ENCODE results near the gene SLC1A1.
"Not testable (repeated sequence)": the region's sequence is repeated elsewhere in the genome, so short reads cannot be mapped to it uniquely, and the experiment has no call there.

The SLC1A1 gene

DNA sequence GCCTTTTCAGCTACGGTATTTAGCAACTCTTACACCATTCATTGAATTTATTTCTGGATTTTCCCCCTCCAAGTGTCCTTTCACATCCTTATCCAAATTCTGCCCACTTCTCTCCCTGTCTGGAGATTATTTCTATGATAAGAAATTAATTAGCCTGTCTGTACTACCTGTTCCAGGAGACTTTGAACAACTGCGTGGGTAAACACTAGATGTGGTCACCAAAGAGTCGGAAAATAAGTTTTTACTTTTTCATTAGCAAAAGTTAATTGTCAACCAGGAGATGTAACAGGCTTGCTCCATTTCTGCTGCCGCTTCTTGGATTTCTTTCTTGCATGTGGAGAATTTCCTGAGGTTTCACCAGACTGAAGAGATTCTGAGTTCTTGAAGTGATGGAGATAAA is 14.0 kb downstream of the SLC1A1 start:
- no peak for DNase-seq

DNA sequence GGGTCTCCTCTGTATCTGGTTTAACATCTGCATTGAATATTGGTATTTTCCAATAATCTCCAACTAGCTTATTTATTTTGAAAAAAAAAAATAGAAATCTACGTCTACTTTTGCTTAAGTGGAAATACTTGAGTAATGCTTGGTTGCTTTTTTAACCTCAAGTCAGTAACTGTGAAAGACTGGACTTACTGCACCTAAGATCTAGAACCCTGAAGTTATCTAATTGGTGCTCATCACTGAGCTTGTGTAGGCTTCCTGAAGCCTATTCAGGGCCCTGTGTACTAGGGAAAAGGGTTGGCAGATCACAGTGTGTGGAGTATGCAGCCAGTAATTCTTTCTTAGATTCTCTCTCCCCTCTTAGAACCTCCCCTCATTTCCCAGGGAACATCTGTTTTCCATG is 16.2 kb downstream of the SLC1A1 start:
- no peak for DNase-seq

DNA sequence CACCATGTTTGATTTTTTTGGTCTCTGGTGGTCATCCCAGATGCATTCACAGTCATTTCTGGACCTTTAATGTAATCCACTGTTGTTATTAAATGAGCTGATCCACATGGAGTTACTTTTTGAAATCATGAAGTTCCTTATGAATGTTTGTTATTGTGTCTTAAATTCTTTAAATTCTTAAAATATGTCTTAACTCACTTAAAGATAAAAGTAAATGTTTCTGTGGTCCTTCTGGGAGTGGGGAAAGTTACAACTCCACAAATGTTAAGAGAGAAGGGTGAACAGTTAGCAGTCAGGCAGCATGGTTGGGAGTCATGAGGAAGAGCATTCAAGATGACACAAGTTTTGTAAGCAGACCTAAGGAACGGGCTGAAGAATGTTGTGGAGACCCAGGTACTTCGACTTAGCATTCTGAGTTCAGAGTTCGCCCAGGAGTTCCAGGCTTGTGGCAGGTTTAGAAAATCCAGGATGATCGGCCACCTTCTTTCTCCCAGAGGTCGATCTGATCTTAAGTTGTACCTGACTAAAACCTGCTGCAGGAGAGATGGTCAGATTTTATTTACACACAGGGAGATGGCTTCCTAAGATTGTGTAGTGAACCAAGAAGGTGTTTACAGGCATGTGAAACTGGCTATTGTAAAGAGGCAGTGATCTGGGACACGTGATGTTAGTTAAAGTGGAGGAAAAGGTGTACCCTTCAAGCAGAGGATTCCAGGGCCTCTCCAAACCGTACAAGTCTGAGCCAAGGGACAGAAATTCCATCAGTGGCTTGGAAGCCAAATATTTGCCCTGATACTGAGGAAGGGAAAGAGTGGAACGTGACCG is 17.2 kb downstream of the SLC1A1 start:
- no peak for DNase-seq

DNA sequence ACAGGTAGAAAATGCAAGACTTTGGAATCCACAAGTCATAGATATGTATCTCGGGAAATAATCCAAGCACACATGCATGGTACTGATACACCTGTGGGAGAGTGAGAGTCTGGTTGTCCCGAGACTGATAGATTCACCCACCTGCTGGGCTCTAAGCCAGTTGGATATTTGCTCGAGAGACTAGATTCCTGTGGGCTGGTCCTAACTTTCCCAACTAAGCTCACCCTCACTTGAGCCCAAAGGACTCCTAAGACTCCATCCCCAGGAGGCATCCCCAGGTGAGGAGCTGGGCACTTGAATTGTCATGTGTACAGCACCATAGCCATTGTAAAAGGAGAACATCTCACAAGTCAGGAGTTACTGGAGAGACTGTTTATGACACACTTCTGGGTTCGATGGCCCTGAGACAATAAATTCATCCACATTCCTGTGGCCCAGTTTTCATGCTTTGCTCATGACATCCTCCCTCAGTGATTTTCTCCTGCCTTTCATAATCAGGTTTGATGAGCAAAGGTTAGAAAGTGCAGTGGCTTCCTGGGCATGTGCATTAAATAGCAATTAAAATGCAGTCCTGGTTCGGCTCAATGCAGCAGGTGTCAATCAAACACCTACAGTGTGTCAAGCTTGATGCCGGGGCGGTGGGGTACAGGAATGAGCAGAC is 18.1 kb downstream of the SLC1A1 start:
- no peak for DNase-seq

DNA sequence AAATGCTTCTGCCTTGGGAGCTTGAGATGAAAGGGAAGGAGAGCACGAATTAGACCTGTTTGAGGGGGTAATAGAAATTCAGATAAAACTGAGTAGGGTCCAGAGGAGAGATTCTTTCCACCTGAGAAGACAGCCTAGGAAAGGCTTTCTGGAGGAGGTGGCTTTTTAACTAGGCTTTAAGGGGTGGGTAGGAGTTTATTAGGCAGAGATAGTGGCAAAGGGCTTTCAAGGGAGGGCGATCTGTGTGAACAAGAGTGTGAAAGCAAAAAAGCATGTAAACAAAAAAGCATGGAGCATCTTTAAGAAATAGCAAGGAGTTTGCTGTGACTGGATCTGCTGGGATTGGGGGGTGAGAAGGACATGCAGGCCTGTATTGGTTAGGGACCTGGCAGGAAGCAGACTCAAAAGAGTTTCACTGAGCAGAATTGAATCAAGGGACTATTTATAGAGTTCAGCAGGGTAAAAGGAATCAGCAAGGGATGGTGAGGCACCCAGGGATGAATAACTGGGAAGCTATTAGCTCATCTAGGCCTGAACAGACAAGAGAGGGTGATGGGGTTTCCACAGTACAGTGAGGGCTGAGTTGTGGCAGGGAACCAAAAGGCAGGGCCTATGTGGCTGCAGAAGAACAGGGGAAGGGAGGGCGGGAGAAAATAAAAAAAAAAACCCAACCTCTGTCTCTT is 18.8 kb downstream of the SLC1A1 start:
- no peak for DNase-seq

DNA sequence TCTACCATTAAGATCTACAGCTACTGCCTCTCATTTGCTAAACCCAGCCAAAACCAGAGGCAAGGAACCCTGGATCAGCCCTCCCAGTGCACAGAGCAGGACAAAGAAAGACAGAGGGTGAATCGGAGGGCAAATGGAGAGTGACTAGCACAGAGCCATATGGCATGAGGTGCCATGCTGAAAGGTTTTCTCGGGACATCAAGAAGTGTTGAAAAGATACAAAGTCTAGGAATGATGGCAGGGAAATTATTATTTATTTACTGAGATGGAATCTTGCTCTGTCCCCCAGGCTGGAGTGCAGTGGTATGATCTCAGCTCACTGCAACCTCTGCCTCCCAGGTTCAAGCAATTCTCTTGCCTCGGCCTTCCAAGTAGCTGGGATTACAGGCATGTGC is 19.3 kb downstream of the SLC1A1 start:
- no peak for DNase-seq

DNA sequence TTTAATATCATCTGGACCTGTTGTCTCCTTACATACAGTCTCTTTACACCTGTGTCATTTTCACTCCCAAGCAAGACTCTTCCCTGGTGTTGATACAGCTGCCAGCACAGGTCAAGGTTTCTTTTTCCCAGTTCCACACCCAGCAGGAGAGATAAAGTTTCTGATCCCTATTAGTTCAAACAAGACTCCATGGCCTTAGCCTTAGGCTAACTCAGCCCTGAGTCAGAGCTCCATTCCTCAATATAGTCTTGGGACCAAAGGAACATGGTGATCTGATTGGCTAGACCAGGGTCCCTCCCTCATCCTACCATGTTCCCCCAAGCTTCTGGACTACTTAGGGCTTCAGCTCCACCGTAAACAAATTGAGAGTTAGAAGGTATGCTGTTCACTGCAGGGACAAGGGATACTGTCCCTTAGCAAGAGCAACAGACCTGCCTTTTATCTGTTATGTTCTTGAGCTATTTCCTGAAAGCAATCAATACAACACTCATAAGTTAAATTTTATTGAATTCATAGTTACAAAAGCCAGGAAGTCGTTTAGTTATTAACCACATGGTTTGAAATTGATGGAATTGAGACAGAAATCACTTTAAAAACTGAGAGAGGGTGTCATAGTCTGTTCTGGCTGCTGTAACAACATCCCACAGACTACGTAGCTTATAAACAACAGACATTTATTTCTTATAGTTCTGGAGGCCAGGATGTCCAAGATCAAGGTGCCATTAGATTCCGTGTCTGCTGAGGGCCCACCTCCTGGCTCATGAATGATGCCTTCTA is 20.5 kb downstream of the SLC1A1 start:
- no peak for DNase-seq

DNA sequence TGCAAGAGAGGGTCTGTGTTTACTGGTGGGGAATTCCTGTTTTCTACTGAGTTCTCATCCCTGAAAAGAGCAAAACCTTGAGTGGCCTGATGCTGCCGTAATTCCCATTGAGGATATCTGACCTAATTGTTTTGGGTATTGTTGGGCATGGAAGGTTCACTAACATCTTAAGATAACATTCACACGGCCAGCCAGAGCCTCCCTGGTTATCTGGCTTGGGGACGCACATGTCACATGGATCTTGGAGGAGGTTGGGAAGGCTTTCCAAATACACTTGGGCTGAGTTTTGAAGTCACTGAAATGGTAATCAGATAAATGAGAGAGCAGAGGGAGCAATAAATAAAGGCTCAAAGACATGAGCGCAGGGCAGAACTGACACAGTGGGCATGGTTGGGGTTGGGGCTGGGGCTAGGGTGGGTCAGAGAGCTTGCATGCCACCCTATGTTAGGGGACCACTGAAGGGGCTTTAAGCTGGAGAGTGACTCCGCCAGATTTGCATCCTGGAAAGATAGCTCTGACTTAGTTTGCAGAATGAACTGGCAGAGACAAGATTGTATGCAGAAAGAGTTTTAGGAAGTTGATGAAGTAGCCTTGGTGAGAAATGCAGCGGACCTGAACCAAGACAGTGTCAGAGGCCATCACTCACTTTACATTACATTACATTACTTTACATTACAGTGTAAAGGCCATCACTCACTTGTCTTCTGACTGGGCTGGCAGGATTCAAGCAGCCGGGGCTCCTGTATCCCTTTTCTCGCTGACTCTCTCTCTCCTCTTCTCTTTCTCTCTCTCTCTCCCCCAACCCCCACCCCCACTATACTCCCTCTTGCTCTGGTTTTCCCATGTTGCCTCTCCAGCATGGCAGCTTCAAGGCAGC is 24.2 kb downstream of the SLC1A1 start:
- DNase-seq: no peak

DNA sequence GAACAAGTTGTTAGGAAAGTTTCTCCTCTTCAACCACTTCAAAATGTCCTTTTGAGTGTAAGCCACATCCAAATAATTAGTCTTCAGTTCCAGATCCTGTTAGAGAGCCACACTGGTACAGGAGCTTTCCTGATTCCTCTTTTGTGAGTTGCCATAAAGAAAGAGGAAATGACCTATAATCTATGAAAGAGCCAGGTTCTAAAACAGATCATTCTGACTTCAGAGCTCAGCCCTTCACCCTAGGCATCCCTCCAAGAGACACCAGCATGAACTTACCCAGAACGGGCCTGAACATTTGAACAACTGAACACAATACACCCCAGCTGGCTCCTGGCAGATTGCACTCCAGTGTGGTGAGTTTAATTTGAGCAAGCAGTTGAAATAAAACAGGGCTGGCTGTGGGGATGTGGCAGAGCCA is 25.7 kb downstream of the SLC1A1 start:
- DNase-seq: peak in 13 of 58 donors; percentile 1 to 31 (median 6)

DNA sequence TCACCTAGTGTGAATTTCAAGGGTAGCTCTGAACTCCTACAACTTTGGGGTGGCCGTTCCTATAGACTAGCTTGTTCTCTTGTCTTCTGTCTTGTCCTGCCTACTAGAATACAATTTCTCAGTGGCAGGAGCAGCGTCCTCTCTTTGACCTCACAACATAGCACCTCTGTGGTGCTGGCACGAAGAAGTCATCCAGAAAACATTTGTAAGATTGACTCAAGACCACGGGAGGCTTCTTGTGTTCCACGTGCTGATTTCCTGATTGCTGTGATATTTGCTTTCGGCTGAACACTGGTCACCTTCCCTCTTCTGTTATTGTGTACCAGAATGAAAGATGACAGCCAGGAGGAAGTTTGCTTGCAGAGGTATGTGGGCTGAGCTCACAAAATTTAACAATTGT is 27.0 kb downstream of the SLC1A1 start:
- no peak for DNase-seq

DNA sequence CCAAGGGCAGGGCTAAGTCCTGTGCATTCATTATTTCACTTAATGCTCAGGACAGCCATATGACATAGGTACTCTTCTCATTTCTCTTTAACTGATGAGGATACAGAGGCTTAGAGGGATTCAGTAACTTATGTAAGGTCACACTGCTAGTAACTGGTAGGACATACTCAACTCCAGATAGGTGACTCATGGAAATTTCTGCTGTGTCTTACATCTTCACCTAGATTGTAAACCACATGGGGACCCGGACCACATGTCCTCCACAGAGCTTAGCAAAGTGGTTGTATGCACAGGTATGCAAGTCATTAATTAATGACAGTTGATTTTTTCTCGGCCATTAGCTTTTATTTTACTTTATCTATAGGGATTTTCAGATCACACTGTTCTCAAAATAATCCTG is 29.3 kb downstream of the SLC1A1 start:
- no peak for DNase-seq

DNA sequence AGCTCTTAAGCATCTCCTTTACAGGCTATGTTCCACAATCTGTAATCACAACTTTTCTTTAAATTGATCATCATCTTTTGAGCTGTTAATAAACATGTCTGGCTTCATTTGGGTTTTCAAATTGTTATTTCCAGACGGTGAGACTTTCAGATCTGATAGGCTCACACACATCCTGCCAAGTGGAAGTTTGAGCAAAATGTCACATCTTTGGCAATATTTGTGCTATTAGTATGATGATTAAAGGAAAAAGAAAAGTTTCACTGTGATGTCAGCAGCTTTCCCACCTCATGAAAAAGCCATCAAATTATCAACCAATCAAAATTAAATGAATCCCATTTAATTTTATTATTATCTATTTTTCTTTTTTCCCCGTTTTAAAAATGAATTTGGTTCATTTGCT is 29.8 kb downstream of the SLC1A1 start:
- no peak for DNase-seq

DNA sequence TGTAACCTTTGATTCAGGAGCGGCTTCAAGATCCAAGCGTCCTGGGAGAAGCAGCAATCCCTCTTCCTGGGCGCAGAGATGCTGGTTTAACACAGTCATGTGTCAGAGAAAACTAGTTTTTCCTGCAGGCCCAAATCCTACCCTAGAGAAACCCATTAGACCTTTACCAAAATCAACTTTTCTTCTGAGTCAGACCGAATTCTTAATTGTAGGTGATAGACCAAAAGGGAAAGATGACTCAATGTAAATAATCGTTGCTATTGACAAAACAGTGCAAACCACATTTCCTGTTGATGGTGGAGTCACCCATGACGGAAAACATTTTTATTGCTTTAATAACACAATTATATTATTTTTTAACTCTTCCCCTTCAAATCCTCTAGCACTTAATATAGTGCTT is 40.1 kb downstream of the SLC1A1 start:
- DNase-seq: no peak

DNA sequence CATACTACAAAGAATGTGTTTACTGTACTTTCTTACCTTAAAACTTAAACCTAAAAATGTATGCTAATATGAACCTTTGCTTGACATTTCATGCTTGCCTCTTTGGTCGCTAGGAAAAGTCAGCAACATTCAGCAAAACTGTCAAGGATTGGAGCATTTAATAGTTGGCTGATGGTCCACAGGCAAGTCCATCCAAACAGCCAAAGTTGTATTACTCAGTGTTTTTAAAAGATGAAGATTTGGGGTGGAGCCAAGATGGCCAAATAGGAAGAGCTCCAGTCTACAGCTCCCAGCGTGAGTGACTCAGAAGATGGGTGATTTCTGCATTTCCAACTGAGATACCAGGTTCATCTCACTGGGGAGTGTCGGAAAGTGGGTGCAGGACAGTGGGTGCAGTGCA is 40.6 kb downstream of the SLC1A1 start:
- DNase-seq: not testable (repeated sequence)

DNA sequence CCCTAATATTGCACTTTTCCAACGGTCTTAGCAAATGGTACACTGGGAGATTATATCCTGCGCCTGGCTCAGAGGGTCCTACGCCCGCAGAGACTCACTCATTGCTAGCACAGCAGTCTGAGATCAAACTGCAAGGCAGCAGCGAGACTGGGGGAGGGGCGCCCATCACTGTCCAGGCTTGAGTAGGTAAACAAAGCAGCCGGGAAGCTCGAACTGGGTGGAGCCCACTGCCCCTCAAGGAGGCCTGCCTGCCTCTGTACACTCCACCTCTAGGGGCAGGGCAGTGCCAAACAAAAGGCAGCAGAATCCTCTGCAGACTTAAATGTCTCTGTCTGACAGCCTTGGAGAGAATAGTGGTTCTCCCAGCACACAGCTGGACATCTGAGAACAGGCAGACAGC is 41.1 kb downstream of the SLC1A1 start:
- not testable (repeated sequence) for DNase-seq

DNA sequence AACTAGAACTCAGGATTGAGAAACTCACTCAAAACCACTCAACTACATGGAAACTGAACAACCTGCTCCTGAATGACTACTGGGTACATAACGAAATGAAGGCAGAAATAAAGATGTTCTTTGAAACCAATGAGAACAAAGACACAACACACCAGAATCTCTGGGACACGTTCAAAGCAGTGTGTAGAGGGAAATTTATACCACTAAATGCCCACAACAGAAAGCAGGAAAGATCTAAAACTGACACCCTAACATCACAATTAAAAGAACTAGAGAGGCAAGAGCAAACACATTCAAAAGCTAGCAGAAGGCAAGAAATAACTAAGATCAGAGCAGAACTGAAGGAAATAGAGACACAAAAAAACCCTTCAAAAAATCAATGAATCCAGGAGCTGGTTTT is 43.6 kb downstream of the SLC1A1 start:
- DNase-seq: not testable (repeated sequence)

DNA sequence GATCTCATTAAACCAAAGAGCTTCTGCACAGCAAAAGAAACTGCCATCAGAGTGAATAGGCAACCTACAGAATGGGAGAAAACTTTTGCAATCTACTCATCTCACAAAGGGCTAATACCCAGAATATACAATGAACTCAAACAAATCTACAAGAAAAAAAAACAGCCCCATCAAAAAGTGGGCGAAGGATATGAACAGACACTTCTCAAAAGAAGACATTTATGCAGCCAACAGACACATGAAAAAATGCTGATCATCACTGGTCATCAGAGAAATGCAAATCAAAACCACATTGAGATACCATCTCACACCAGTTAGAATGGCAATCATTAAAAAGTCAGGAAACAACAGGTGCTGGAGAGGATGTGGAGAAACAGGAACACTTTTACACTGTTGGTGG is 45.9 kb downstream of the SLC1A1 start:
- not testable (repeated sequence) for DNase-seq

DNA sequence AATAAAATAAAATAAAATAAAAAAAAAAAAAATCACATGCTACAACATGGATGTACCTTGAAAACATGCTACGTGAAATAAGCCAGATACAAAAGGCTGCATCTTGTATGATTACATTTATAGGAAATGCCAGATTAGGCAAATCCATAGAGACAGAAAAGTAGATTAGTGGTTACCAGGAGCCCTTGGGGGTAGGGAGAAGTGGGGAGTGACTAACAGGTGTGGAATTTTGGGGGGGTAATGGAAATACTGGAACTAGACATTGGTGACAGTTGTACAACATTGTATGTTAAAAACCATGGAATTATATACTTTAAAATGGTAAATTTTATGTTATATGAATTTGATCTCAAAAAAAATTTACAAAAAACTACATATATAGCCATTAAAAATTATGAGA is 47.3 kb downstream of the SLC1A1 start:
- no peak for DNase-seq

DNA sequence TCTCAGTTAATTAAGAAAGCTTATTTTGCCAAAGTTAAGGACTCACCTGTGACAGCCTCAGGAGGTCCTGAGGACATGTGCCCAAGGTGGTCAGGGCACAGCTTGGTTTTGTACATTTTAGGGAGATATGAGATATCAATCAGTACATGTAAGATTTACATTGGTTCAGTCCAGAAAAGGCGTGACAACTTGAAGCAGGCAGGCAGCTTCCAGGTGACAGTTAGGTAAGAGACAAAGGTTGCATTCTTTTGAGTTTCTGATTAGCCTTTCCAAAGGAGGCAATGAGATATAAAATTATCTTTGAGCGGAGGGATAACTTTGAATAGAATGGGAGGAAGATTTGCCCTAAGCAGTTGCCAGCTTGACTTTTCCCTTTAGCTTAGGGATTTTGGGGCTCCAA is 47.8 kb downstream of the SLC1A1 start:
- DNase-seq: no peak

DNA sequence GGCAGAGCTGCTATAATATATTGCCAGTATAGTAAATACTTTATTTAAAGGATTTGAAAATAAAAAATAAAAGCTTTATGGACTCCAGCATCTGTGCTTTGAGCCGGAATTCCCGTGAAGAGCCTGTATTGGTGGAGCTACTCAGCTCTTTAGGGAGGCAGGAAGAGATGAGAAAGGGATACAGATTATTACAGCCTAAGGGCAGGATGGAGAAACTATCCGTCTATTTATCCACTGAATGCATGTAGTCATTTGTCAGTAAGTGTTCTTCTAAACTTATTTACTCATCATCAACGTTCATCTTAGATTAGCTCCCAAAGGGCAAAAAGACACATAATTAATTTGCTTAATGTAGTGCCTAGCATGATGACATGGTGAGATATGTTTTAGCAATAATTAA is 48.4 kb downstream of the SLC1A1 start:
- DNase-seq: no peak

DNA sequence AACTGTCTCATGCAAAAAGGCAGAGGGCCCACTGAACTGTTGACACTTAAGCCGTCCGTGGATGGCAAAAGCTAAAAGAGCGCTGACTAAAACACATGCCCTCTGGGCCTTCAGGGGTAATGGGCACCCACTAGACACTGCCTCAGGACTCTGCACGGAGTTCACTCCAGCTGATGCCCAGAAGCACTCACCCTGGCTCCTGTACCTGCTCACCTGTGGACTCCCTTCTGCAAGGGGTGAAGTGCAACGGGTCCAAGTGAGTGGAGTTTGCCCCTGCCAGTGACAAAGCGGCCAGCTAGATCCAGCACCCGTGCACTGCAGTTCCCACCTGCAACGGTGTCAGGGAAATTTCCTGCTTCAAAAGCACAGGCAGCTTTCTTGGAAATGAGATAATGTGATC is 50.2 kb downstream of the SLC1A1 start:
- no peak for DNase-seq

Measured in anterior cingulate cortex (tissue), 58 donors.